NB4 (cell line): ENCODE results near the gene RPS6KC1.

ENCODE experiments used
- MYC ChIP-seq: IDR thresholded peaks from 2 replicates; pipeline ENCODE4 v1.6.1; 2011; ENCODE audit warnings: low read depth, low read length
- TF ChIP-seq, protein P1 (sequence below): IDR thresholded peaks from one replicate; pipeline ENCODE4 v1.5.1; 2012; ENCODE audit warnings: low read depth, low read length

GRCh38 chr1:213125643-213126042 is 74.6 kb downstream of the RPS6KC1 start:
- no peak for TF ChIP-seq MYC
- TF ChIP-seq, protein P1, sequence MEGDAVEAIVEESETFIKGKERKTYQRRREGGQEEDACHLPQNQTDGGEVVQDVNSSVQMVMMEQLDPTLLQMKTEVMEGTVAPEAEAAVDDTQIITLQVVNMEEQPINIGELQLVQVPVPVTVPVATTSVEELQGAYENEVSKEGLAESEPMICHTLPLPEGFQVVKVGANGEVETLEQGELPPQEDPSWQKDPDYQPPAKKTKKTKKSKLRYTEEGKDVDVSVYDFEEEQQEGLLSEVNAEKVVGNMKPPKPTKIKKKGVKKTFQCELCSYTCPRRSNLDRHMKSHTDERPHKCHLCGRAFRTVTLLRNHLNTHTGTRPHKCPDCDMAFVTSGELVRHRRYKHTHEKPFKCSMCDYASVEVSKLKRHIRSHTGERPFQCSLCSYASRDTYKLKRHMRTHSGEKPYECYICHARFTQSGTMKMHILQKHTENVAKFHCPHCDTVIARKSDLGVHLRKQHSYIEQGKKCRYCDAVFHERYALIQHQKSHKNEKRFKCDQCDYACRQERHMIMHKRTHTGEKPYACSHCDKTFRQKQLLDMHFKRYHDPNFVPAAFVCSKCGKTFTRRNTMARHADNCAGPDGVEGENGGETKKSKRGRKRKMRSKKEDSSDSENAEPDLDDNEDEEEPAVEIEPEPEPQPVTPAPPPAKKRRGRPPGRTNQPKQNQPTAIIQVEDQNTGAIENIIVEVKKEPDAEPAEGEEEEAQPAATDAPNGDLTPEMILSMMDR = no peak
